GM20000 (cell line): Measurements from ENCODE around the gene TADA2B.

Source experiments
- DNase-seq: peaks from one replicate; pipeline ENCODE4 v3.0.0; 2012; ENCODE audit warnings: low spot score
- TF ChIP-seq, protein P1 (sequence below): IDR thresholded peaks from 2 replicates; pipeline ENCODE4 v1.5.1; 2012; ENCODE audit warnings: mild to moderate bottlenecking, control low read depth; ENCODE audit errors: extremely low read depth, missing control alignments

Gene TADA2B

GRCh38 chr4:7029921-7030320 is 13.3 kb upstream of the TADA2B start:
- no peak for DNase-seq
- TF ChIP-seq, protein P1, sequence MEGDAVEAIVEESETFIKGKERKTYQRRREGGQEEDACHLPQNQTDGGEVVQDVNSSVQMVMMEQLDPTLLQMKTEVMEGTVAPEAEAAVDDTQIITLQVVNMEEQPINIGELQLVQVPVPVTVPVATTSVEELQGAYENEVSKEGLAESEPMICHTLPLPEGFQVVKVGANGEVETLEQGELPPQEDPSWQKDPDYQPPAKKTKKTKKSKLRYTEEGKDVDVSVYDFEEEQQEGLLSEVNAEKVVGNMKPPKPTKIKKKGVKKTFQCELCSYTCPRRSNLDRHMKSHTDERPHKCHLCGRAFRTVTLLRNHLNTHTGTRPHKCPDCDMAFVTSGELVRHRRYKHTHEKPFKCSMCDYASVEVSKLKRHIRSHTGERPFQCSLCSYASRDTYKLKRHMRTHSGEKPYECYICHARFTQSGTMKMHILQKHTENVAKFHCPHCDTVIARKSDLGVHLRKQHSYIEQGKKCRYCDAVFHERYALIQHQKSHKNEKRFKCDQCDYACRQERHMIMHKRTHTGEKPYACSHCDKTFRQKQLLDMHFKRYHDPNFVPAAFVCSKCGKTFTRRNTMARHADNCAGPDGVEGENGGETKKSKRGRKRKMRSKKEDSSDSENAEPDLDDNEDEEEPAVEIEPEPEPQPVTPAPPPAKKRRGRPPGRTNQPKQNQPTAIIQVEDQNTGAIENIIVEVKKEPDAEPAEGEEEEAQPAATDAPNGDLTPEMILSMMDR = no peak

- DNase-seq = no peak
- TF ChIP-seq, protein P1 = no peak
Measured at GRCh38 chr4:7030856-7031255, 12.3 kb upstream of the TADA2B start.

- no peak for DNase-seq
- TF ChIP-seq, protein P1 = no peak
Measured at GRCh38 chr4:7031558-7032449, 11.4 kb upstream of the TADA2B start.

DNA sequence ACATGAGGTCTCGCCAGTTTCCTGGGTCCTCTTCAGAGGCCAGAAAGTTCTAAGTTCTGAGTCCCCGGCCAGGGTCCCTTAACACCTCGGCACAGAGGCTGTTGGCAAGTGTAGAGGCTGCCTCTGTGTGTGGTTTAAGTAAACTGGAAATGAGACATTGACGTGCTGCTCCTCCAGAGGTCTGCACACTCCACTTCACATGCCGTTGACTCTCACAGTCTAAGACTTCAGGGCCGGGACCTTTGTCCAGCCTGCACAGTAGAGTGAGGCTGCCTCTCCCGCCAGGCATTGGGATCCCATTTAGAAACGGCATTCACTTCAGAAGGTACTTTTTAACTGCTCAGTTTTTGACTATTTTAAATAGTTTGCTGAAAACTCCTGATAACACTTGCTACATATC is 10.6 kb upstream of the TADA2B start:
- TF ChIP-seq, protein P1 = no peak

DNA sequence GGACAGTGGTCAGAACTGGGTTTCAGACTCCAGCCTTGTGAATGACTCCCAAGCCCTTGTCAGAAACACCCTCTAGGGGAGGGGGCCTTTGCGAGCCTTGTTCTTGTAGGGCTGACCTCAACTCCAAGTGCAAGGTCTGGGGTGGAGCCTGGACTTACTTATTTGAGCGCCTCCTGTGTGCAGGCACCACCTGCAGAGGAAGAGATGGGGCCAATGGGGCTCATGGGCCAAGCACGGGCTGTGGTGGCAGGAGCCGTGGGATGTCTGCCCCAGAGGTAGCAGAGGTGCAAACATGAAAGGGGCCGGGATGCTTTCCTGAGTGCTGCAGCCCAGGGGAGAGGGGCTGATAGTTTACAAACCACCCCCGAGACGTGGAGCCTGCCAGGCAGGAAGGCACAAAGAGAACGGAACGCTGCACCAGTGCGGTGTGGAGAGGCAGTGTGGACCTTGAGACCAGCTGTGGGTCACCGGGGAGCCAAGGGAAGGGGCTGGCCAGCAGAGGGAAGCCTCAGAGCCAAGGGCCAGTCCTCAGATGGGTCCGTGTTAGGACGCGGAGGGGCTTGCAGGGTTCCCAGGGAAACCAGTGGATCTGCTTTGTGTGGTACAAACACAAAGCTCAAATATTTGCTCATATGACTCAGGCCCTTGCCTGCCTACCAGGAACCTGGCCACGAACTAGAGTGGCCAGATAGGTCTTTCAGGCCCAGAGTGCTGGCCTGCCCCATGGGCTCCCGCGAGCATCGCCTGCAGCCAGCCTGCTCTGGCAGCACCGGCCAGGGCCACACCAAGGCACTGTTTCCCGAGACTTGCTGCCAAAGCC is 8.7 kb upstream of the TADA2B start:
- DNase-seq = no peak
- TF ChIP-seq, protein P1 = no peak

More for the DNA sequence above, 10.6 kb upstream of the TADA2B start:
- DNase-seq = no peak

GRCh38 chr4:7037425-7037824 is 5.7 kb upstream of the TADA2B start:
- DNase-seq = no peak
- TF ChIP-seq, protein P1 = no peak

GRCh38 chr4:7040765-7041164 is 2.4 kb upstream of the TADA2B start:
- TF ChIP-seq, protein P1 = no peak

More at GRCh38 chr4:7040765-7041164, 2.4 kb upstream of the TADA2B start:
- no peak for DNase-seq
